Panc1 (cell line): ENCODE data around the gene FBXO47.
"Not testable (repeated sequence)": the region's sequence is repeated elsewhere in the genome, so short reads cannot be mapped to it uniquely, and the experiment has no call there.

ENCODE experiments used
- CTCF ChIP-seq: fragments of 450-650 bp; IDR thresholded peaks from 2 replicates; pipeline ENCODE4 v1.5.1; 2017; ENCODE audit warnings: mild to moderate bottlenecking
- POLR2AphosphoS5 ChIP-seq: IDR thresholded peaks from 2 replicates; pipeline ENCODE4 v1.6.1; 2012; ENCODE audit warnings: mild to moderate bottlenecking, low read depth, low read length, moderate library complexity
- SIN3A ChIP-seq: IDR thresholded peaks from 2 replicates; pipeline ENCODE4 v1.6.1; 2012; ENCODE audit warnings: low read depth, mild to moderate bottlenecking, low read length, moderate library complexity, borderline replicate concordance; ENCODE audit not compliant: insufficient read depth
- TCF7L2 ChIP-seq: IDR thresholded peaks from 2 replicates; pipeline ENCODE4 v1.6.1; 2011; ENCODE audit warnings: mild to moderate bottlenecking, low read depth, low read length, inconsistent platforms
- TF ChIP-seq, protein P1 (sequence below), 2 experiments: IDR thresholded peaks; 2 replicates each; pipeline ENCODE4 v1.6.1; 2011 to 2012; ENCODE audit warnings: low read depth in 2 of 2, control low read depth in 1 of 2, low read length in 1 of 2, mild to moderate bottlenecking in 1 of 2, moderate library complexity in 1 of 2; ENCODE audit not compliant: insufficient read depth in 1 of 2

DNA sequence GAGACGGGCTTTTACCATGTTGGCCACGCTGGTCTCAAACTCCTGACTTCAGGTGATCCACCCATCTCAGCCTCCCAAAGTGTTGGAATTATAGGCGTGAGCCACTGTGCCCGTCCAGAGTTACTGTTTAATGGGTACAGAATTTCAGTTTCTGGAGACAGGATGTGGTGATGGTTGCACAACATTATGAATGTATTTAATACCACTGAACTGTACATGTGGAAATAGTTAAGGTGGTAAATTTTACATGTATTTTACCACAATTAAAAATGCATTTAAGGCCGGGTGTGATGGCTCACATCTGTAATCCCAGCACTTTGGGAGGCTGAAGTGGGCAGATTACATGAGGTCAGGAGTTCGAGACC is 9.0 kb upstream of the FBXO47 start:
- TF ChIP-seq CTCF, SIN3A, TCF7L2, POLR2AphosphoS5: not testable (repeated sequence)
- TF ChIP-seq, protein P1, sequence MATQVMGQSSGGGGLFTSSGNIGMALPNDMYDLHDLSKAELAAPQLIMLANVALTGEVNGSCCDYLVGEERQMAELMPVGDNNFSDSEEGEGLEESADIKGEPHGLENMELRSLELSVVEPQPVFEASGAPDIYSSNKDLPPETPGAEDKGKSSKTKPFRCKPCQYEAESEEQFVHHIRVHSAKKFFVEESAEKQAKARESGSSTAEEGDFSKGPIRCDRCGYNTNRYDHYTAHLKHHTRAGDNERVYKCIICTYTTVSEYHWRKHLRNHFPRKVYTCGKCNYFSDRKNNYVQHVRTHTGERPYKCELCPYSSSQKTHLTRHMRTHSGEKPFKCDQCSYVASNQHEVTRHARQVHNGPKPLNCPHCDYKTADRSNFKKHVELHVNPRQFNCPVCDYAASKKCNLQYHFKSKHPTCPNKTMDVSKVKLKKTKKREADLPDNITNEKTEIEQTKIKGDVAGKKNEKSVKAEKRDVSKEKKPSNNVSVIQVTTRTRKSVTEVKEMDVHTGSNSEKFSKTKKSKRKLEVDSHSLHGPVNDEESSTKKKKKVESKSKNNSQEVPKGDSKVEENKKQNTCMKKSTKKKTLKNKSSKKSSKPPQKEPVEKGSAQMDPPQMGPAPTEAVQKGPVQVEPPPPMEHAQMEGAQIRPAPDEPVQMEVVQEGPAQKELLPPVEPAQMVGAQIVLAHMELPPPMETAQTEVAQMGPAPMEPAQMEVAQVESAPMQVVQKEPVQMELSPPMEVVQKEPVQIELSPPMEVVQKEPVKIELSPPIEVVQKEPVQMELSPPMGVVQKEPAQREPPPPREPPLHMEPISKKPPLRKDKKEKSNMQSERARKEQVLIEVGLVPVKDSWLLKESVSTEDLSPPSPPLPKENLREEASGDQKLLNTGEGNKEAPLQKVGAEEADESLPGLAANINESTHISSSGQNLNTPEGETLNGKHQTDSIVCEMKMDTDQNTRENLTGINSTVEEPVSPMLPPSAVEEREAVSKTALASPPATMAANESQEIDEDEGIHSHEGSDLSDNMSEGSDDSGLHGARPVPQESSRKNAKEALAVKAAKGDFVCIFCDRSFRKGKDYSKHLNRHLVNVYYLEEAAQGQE (IDR thresholded peaks at IDR 0.05; ENCODE audit: insufficient read depth in 1 of 2, low read depth in 2 of 2, low read length in 1 of 2) = not testable (repeated sequence)
